Uterus (tissue), 2 donors: Measurements from ENCODE around the gene MYPN.

Source experiments
- CTCF ChIP-seq, 4 experiments: fragments of 200-600 bp in 2 of 4; fragments of 450-650 bp in 2 of 4; sonication (generic) in 2 of 4; IDR thresholded peaks; one replicate each; pipeline ENCODE4 v1.5.1; 2016 to 2019; ENCODE audit warnings: antibody characterized with exemption in 4 of 4, mild to moderate bottlenecking in 2 of 4, moderate library complexity in 1 of 4
- POLR2A ChIP-seq, 2 donors: fragments of 450-650 bp; IDR thresholded peaks; one replicate each; pipeline ENCODE4 v1.6.1; 2016; ENCODE audit warnings: antibody characterized with exemption in 2 of 2, mild to moderate bottlenecking in 1 of 2, moderate library complexity in 1 of 2

GRCh38 chr10:68167586-68168189 is 58.4 kb downstream of the MYPN start:
- TF ChIP-seq POLR2A (IDR thresholded peaks at IDR 0.05) (no peak), CTCF (IDR thresholded peaks at IDR 0.05) (no peak)
